Ammon's horn (tissue), 1 donor: Measurements from ENCODE around the gene KRTAP8-1.

ENCODE experiments used
- DNase-seq: peaks from one replicate; pipeline ENCODE4 v3.0.0-alpha.2; 2016; ENCODE audit warnings: low spot score

The KRTAP8-1 gene

GRCh38 chr21:30813174-30813573, at the start of gene KRTAP8-1:
Gene KRTAP8-1, minus strand, starts transcription at chr21:30813274. Its CDS starts 54 bp downstream, at chr21:30813220.
- DNase-seq: no peak

GRCh38 chr21:30847627-30848500, 34.8 kb upstream of the KRTAP8-1 start:
- no peak for DNase-seq

- no peak for DNase-seq
Measured at GRCh38 chr21:30842990-30843389, 29.9 kb upstream of the KRTAP8-1 start.

- no peak for DNase-seq
Measured at GRCh38 chr21:30839304-30839703, 26.2 kb upstream of the KRTAP8-1 start.

- no peak for DNase-seq
Measured at GRCh38 chr21:30838536-30838935, 25.5 kb upstream of the KRTAP8-1 start.

GRCh38 chr21:30831194-30831765, 18.2 kb upstream of the KRTAP8-1 start:
- no peak for DNase-seq

GRCh38 chr21:30829659-30830058, 16.6 kb upstream of the KRTAP8-1 start, which contains the start of gene KRTAP7-1:
Gene KRTAP7-1, minus strand, starts transcription at chr21:30829759. Its CDS starts 61 bp downstream, at chr21:30829698.
- no peak for DNase-seq

- DNase-seq: no peak
Measured at GRCh38 chr21:30818837-30819610, 6.0 kb upstream of the KRTAP8-1 start.

- no peak for DNase-seq
Measured at GRCh38 chr21:30800605-30801004, 12.5 kb downstream of the KRTAP8-1 start.

- no peak for DNase-seq
Measured at GRCh38 chr21:30793581-30794314, 19.3 kb downstream of the KRTAP8-1 start.

GRCh38 chr21:30779249-30779648, 33.8 kb downstream of the KRTAP8-1 start:
- no peak for DNase-seq

- no peak for DNase-seq
Measured at GRCh38 chr21:30769724-30770431, 43.2 kb downstream of the KRTAP8-1 start.
